ENCODE results near the gene ZNF324. TPM values are rescaled to one million over a fixed set of nuclear protein-coding genes. Genes with fewer than 3 reads are reported as not detected.

The ZNF324 gene
- total and polyA plus RNA-seq, 9 of the 15 experiments (the other 6 are each of a cell fraction or from before 2014, with no cell fraction given): 0.92 to 16.4 (median 5.3) TPM

DNA sequence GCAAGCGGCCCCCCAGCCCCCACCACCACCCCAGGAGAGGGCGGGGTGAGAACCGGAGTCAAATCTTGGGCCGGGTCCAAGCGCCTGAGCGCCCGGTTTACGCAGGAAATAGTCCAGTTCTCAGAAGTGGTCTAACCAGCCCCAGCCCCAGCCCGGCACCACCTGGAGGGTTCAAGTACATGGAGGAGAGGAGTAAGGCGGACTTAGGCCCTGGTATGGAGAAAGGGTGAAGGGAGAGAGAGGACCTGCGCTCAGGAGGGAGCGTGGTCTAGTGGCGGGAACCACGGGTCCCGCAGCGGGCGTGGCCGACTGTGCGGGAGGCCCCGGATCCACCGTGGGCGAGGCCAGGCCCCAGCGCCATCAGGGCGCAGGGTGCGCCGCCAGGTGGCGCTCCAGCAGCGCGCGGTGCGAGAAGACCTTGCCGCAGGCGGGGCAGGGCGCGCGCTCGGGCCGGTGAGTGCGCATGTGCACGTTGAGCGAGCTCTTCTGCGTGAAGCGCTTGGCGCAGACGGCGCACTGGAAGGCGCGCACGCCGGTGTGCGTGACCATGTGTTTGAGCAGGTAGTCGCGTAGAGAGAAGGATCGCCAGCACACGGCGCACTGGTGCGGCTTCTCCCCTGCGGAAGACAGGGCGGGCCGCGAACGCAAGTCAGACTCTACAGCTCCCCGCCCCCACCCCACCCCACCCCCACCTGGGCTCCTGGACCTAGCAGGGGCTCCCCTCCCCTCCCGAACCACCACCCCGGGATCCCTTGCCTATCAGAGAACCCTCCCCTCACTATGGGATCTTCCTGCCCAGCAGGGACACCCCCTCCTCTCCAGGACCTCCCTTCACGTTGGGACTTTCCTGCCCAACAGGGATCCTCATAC, 47.0 kb downstream of the ZNF324 start (continued):
- TF ChIP-seq, protein P1, sequence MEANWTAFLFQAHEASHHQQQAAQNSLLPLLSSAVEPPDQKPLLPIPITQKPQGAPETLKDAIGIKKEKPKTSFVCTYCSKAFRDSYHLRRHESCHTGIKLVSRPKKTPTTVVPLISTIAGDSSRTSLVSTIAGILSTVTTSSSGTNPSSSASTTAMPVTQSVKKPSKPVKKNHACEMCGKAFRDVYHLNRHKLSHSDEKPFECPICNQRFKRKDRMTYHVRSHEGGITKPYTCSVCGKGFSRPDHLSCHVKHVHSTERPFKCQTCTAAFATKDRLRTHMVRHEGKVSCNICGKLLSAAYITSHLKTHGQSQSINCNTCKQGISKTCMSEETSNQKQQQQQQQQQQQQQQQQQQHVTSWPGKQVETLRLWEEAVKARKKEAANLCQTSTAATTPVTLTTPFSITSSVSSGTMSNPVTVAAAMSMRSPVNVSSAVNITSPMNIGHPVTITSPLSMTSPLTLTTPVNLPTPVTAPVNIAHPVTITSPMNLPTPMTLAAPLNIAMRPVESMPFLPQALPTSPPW (CRISPR knock-in tag; IDR thresholded peaks at IDR 0.05): peak; percentile 65; the same call in 1 of the 2 replicates
- TF ChIP-seq, protein P2, sequence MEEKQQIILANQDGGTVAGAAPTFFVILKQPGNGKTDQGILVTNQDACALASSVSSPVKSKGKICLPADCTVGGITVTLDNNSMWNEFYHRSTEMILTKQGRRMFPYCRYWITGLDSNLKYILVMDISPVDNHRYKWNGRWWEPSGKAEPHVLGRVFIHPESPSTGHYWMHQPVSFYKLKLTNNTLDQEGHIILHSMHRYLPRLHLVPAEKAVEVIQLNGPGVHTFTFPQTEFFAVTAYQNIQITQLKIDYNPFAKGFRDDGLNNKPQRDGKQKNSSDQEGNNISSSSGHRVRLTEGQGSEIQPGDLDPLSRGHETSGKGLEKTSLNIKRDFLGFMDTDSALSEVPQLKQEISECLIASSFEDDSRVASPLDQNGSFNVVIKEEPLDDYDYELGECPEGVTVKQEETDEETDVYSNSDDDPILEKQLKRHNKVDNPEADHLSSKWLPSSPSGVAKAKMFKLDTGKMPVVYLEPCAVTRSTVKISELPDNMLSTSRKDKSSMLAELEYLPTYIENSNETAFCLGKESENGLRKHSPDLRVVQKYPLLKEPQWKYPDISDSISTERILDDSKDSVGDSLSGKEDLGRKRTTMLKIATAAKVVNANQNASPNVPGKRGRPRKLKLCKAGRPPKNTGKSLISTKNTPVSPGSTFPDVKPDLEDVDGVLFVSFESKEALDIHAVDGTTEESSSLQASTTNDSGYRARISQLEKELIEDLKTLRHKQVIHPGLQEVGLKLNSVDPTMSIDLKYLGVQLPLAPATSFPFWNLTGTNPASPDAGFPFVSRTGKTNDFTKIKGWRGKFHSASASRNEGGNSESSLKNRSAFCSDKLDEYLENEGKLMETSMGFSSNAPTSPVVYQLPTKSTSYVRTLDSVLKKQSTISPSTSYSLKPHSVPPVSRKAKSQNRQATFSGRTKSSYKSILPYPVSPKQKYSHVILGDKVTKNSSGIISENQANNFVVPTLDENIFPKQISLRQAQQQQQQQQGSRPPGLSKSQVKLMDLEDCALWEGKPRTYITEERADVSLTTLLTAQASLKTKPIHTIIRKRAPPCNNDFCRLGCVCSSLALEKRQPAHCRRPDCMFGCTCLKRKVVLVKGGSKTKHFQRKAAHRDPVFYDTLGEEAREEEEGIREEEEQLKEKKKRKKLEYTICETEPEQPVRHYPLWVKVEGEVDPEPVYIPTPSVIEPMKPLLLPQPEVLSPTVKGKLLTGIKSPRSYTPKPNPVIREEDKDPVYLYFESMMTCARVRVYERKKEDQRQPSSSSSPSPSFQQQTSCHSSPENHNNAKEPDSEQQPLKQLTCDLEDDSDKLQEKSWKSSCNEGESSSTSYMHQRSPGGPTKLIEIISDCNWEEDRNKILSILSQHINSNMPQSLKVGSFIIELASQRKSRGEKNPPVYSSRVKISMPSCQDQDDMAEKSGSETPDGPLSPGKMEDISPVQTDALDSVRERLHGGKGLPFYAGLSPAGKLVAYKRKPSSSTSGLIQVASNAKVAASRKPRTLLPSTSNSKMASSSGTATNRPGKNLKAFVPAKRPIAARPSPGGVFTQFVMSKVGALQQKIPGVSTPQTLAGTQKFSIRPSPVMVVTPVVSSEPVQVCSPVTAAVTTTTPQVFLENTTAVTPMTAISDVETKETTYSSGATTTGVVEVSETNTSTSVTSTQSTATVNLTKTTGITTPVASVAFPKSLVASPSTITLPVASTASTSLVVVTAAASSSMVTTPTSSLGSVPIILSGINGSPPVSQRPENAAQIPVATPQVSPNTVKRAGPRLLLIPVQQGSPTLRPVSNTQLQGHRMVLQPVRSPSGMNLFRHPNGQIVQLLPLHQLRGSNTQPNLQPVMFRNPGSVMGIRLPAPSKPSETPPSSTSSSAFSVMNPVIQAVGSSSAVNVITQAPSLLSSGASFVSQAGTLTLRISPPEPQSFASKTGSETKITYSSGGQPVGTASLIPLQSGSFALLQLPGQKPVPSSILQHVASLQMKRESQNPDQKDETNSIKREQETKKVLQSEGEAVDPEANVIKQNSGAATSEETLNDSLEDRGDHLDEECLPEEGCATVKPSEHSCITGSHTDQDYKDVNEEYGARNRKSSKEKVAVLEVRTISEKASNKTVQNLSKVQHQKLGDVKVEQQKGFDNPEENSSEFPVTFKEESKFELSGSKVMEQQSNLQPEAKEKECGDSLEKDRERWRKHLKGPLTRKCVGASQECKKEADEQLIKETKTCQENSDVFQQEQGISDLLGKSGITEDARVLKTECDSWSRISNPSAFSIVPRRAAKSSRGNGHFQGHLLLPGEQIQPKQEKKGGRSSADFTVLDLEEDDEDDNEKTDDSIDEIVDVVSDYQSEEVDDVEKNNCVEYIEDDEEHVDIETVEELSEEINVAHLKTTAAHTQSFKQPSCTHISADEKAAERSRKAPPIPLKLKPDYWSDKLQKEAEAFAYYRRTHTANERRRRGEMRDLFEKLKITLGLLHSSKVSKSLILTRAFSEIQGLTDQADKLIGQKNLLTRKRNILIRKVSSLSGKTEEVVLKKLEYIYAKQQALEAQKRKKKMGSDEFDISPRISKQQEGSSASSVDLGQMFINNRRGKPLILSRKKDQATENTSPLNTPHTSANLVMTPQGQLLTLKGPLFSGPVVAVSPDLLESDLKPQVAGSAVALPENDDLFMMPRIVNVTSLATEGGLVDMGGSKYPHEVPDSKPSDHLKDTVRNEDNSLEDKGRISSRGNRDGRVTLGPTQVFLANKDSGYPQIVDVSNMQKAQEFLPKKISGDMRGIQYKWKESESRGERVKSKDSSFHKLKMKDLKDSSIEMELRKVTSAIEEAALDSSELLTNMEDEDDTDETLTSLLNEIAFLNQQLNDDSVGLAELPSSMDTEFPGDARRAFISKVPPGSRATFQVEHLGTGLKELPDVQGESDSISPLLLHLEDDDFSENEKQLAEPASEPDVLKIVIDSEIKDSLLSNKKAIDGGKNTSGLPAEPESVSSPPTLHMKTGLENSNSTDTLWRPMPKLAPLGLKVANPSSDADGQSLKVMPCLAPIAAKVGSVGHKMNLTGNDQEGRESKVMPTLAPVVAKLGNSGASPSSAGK (IDR thresholded peaks at IDR 0.05): peak; percentile 92
- TF ChIP-seq SAFB2 (IDR thresholded peaks at IDR 0.05; ENCODE audit: borderline replicate concordance, low read depth, low read length, severe bottlenecking) (no peak), GABPB1 (CRISPR knock-in tag; IDR thresholded peaks at IDR 0.05) (peak; percentile 71), SNIP1 (IDR thresholded peaks at IDR 0.05; ENCODE audit: low read depth) (no peak), ZEB2 (IDR thresholded peaks at IDR 0.05) (0 out of 2 replicates have a peak, but pooled peaks have one; percentile 32), SIN3A (IDR thresholded peaks at IDR 0.05; ENCODE audit: borderline replicate concordance in 2 of 2, control insufficient read depth in 1 of 2, low read depth in 2 of 2, low read length in 2 of 2) (peak in 1 of 2 experiments; percentile 62; a peak in 1 of 4 replicates), HDGF (IDR thresholded peaks at IDR 0.05) (peak; percentile 74; the same call in 1 of the 2 replicates), RBFOX2 (IDR thresholded peaks at IDR 0.05; ENCODE audit: low read depth, low read length) (peak; percentile 88), ZFX (CRISPR knock-in tag; IDR thresholded peaks at IDR 0.05) (peak; percentile 91)
- TF ChIP-seq, protein P3, sequence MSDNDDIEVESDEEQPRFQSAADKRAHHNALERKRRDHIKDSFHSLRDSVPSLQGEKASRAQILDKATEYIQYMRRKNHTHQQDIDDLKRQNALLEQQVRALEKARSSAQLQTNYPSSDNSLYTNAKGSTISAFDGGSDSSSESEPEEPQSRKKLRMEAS (CRISPR knock-in tag; IDR thresholded peaks at IDR 0.05): peak; percentile 94
- TF ChIP-seq, protein P4, sequence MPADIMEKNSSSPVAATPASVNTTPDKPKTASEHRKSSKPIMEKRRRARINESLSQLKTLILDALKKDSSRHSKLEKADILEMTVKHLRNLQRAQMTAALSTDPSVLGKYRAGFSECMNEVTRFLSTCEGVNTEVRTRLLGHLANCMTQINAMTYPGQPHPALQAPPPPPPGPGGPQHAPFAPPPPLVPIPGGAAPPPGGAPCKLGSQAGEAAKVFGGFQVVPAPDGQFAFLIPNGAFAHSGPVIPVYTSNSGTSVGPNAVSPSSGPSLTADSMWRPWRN (IDR thresholded peaks at IDR 0.05; ENCODE audit: low read depth): no peak

Measured in K562 (cell line).